Adrenal gland (tissue), 12 donors: ENCODE results near the gene PMEPA1. TPM values are rescaled to one million over a fixed set of nuclear protein-coding genes. Genes with fewer than 3 reads are reported as not detected.

Experiments used
- DNase-seq, 7 donors: peaks; one replicate each; pipeline ENCODE4 v3.0.0-alpha.2; 2019 to 2020
- H3K27ac ChIP-seq, 5 donors: fragments of 200-600 bp; sonication (generic) in 4 of 5; 1 replicate in 3 of 5; 2 replicates in 2 of 5; pipeline versions ENCODE4 v1.5.1 to v1.8.0; 2016 to 2020; ENCODE audit warnings: mild to moderate bottlenecking in 1 of 5
- H3K27me3 ChIP-seq: fragments of 200-600 bp; 2 replicates; pipeline ENCODE4 v1.8.0; 2021
- H3K36me3 ChIP-seq, 2 donors: fragments of 200-600 bp; replicated peaks in 1 of 2; 1 replicate in 1 of 2; 2 replicates in 1 of 2; pipeline versions ENCODE4 v1.5.1 to v1.8.0; 2018 to 2022
- H3K4me1 ChIP-seq, 2 donors: fragments of 200-600 bp; replicated peaks in 1 of 2; 1 replicate in 1 of 2; 2 replicates in 1 of 2; pipeline versions ENCODE4 v1.5.1 to v1.8.0; 2018 to 2021
- H3K4me3 ChIP-seq, 4 donors: fragments of 200-600 bp; sonication (generic) in 3 of 4; one replicate each; pipeline ENCODE4 v1.5.1; 2016 to 2018
- H3K9me3 ChIP-seq, 3 donors: fragments of 200-600 bp; sonication (generic) in 1 of 3; replicated peaks in 1 of 3; 1 replicate in 2 of 3; 2 replicates in 1 of 3; pipeline versions ENCODE4 v1.5.1 to v1.8.0; 2016 to 2021
- CTCF ChIP-seq, 6 experiments: fragments of 450-650 bp in 4 of 6; fragments of 200-600 bp in 2 of 6; sonication (generic) in 1 of 6; IDR thresholded peaks; 1 replicate in 5 of 6; 2 replicates in 1 of 6; pipeline versions ENCODE4 v1.5.1 to v1.8.0; 2016 to 2021; ENCODE audit warnings: antibody characterized with exemption in 6 of 6, mild to moderate bottlenecking in 2 of 6, moderate library complexity in 1 of 6
- POLR2A ChIP-seq, 2 donors: fragments of 450-650 bp; IDR thresholded peaks; one replicate each; pipeline ENCODE4 v1.6.1; 2017; ENCODE audit warnings: antibody characterized with exemption in 2 of 2, mild to moderate bottlenecking in 2 of 2, moderate library complexity in 1 of 2
- whole genome bisulfite sequencing, 4 donors: extraction: QIAGEN DNeasy Blood & Tissue Kit in 2 of 4; methylation state at CpG; one replicate each; pipeline versions ENCODE4 v1.1.5 to v1.1.7; 2013 to 2017; 5-methylcytosine and 5-hydroxymethylcytosine counted together
- intact Hi-C, 2 donors: fragments of 100-400 bp; cut with DNase I; formaldehyde crosslinking; loops; one replicate each; pipeline versions ENCODE4 v1.14.1 to v1.15.0; 2022 to 2023
- polyA plus RNA-seq, 3 donors: library from polyadenylated mRNA; stranded (reverse); fragments of 200-250 nt in 2 of 3; fragments of 350-450 nt in 1 of 3; fragmentation: Illumina TruSeq in 1 of 3; extraction: RNeasy Lipid Tissue Mini Kit (QIAGEN cat#74804) in 1 of 3; gene quantifications; one replicate each; pipeline ENCODE4 v1.2.3, GENCODE V29; 2013 to 2014
- total RNA-seq, 9 donors: library from RNA; depleted of rRNA in 4 of 9; stranded (reverse); fragments of >200 nt in 4 of 9; fragments of 120-200 nt in 1 of 9; fragmentation: NEBNext Ultra II Directional in 1 of 9; extraction: Animal tissue kit (Norgen Biotek cat#: 25700) in 1 of 9; gene quantifications; one replicate each; pipeline versions ENCODE4 v1.1.0 to v1.2.4, GENCODE V29; 2013 to 2023
- donor health status: healthy with polysubstance abuse.
- donor health status: Bipolar disorder and iron deficiency.
- donor health status: DM: yes; HTN: yes; CAD: no.
- donor health status: DM: no; HTN: no; CAD: no.
- donor health status: DM: no; HTN: no; CAD: no.
- donor health status: DM: yes; HTN: yes; CAD: no.

Gene PMEPA1
- total and polyA plus RNA-seq, 12 donors = 1.2 to 36.0 (median 10.0) TPM

- no peaks in the 10 kb centered on the region for H3K4me1 ChIP-seq
- peaks cover 0 to 6% of the 10 kb centered on the region in 2 donors for H3K36me3 ChIP-seq
- no peaks in the 10 kb centered on the region for H3K27me3 ChIP-seq
- 81 to 89% (median 83%) methylated on average over 23 to 26 of the region's 26 CpGs for WGBS, 4 donors
- DNase-seq = no peak
- H3K4me3 ChIP-seq = no peak overlapping the region
- no peak overlapping the region for H3K27ac ChIP-seq
- intact Hi-C loops = no loop called here
- TF ChIP-seq CTCF (IDR thresholded peaks at IDR 0.05) (no peak), POLR2A (IDR thresholded peaks at IDR 0.05) (no peak)
- H3K9me3 ChIP-seq = no peaks in the 10 kb centered on the region
These were observed 47.9 kb downstream of the PMEPA1 start for GRCh38 chr20:57661746-57662455.

GRCh38 chr20:57660922-57661745 is 48.7 kb downstream of the PMEPA1 start:
- no peak overlapping the region for H3K4me3 ChIP-seq
- TF ChIP-seq POLR2A (IDR thresholded peaks at IDR 0.05) (no peak), CTCF (IDR thresholded peaks at IDR 0.05) (no peak)
- no peaks in the 10 kb centered on the region for H3K27me3 ChIP-seq
- H3K36me3 ChIP-seq = peaks cover 0 to 12% of the 10 kb centered on the region in 2 donors
- no peak overlapping the region for H3K27ac ChIP-seq
- DNase-seq = peak in 4 of 7 donors; percentile 12 to 49 (median 19)
- no peaks in the 10 kb centered on the region for H3K4me1 ChIP-seq
- WGBS, 4 donors = 78 to 85% (median 79%) methylated on average over 24 to 31 of the region's 31 CpGs
- H3K9me3 ChIP-seq = no peaks in the 10 kb centered on the region
- intact Hi-C loops = no loop called here

- no peak overlapping the region for H3K4me3 ChIP-seq
- DNase-seq = peak in 2 of 7 donors; percentile 7 to 9
- H3K4me1 ChIP-seq = no peaks in the 10 kb centered on the region
- TF ChIP-seq POLR2A (IDR thresholded peaks at IDR 0.05) (no peak), CTCF (IDR thresholded peaks at IDR 0.05) (no peak)
- 80 to 90% (median 87%) methylated on average over 13 of the region's 13 CpGs for WGBS, 4 donors
- peaks cover 0 to 12% of the 10 kb centered on the region in 2 donors for H3K36me3 ChIP-seq
- intact Hi-C loops = no loop called here
- no peaks in the 10 kb centered on the region for H3K27me3 ChIP-seq
- no peak overlapping the region for H3K27ac ChIP-seq
- H3K9me3 ChIP-seq = no peaks in the 10 kb centered on the region
These were observed 49.5 kb downstream of the PMEPA1 start for GRCh38 chr20:57660181-57660921.
